Stimulated activated CD8-positive, alpha-beta memory T cell treated with anti-CD3 and anti-CD28 coated beads, Interleukin-4, amount 100 ng/mL, for 48 hours (primary cell): ENCODE measurements around the gene EXOC6.
"Not testable (repeated sequence)": the region's sequence is repeated elsewhere in the genome, so short reads cannot be mapped to it uniquely, and the experiment has no call there.

Experiments
- DNase-seq: peaks from one replicate; pipeline ENCODE4 v3.0.0-alpha.2; 2020

Gene EXOC6

GRCh38 chr10:92890471-92890870, 42.2 kb downstream of the EXOC6 start:
- no peak for DNase-seq

- DNase-seq, result no peak
Measured at GRCh38 chr10:92891885-92892690, 43.8 kb downstream of the EXOC6 start.

- no peak for DNase-seq
Measured at GRCh38 chr10:92892691-92893054, 44.4 kb downstream of the EXOC6 start.

- DNase-seq, result no peak
Measured at GRCh38 chr10:92894081-92894655, 45.8 kb downstream of the EXOC6 start.

- no peak for DNase-seq
Measured at GRCh38 chr10:92897916-92898315, 49.6 kb downstream of the EXOC6 start.

GRCh38 chr10:92901819-92902251, 53.5 kb downstream of the EXOC6 start:
- no peak for DNase-seq

GRCh38 chr10:92903633-92904032, 55.3 kb downstream of the EXOC6 start:
- DNase-seq, result no peak

GRCh38 chr10:92907280-92907679, 59.0 kb downstream of the EXOC6 start:
- DNase-seq, result no peak

- not testable (repeated sequence) for DNase-seq
Measured at GRCh38 chr10:92912631-92913030, 64.3 kb downstream of the EXOC6 start.

- no peak for DNase-seq
Measured at GRCh38 chr10:92913973-92914372, 65.7 kb downstream of the EXOC6 start.

GRCh38 chr10:92914478-92915325, 66.4 kb downstream of the EXOC6 start:
- peak; percentile 66 for DNase-seq

GRCh38 chr10:92915892-92916291, 67.6 kb downstream of the EXOC6 start:
- no peak for DNase-seq

- no peak for DNase-seq
Measured at GRCh38 chr10:92916433-92916832, 68.1 kb downstream of the EXOC6 start.

- no peak for DNase-seq
Measured at GRCh38 chr10:92918603-92919002, 70.3 kb downstream of the EXOC6 start.

GRCh38 chr10:92920866-92921265, 72.5 kb downstream of the EXOC6 start:
- no peak for DNase-seq

GRCh38 chr10:92923416-92923815, 75.1 kb downstream of the EXOC6 start:
- DNase-seq, result no peak

GRCh38 chr10:92929896-92930295, 81.6 kb downstream of the EXOC6 start:
- no peak for DNase-seq

GRCh38 chr10:92931597-92931996, 83.3 kb downstream of the EXOC6 start:
- no peak for DNase-seq

- DNase-seq, result no peak
Measured at GRCh38 chr10:92937876-92938275, 89.6 kb downstream of the EXOC6 start.

GRCh38 chr10:92938841-92939240, 90.5 kb downstream of the EXOC6 start:
- no peak for DNase-seq

- DNase-seq, result no peak
Measured at GRCh38 chr10:92942226-92942625, 93.9 kb downstream of the EXOC6 start.

GRCh38 chr10:92946491-92946890, 98.2 kb downstream of the EXOC6 start:
- DNase-seq, result no peak

GRCh38 chr10:92952573-92952972, 104.3 kb downstream of the EXOC6 start:
- not testable (repeated sequence) for DNase-seq
